Activated effector memory CD4-positive, alpha-beta T cell treated with Interleukin-2 at 50 U/mL for 16 hours (primary cell): ENCODE measurements around the gene MRPL32.

Source experiments
- DNase-seq: peaks from one replicate; pipeline ENCODE4 v3.0.0-alpha.2; 2020

The MRPL32 gene

DNA sequence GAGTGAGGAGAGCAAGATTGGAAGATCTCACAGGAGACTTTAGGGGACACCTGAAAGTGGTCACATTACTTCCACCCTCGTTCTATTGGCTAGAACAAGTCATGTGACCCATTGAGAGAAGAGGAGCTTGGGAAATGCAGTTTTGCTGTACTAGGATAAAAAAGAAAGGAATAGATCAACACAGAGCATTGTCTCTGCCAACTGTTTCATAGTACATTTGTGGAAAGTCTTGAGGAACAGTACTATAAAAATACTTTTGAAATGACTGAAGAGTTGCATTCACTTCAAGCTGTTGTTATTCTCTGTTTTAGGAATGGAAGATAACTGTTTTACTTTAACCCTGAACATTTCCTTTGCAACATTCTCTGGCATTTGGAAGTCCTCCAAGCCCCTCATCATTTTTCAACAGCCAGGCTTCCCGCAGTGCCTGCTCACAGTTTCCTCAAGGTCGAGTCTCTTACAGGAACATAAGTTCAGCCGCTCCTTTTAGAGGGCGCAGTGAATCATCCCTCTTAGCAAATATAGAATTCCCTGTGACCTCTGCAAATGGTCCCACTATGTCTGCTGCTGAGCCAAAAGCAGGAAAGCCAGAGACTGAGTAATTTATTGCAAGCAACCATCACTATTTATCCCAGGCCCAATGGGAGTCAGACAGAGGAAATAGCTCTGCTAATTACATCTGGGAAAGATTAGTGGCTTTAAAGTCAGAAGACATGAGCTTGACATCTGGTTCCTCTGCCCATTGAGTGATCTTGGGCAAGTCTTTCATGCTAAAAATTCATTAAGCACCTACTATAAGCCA, 40.7 kb downstream of the MRPL32 start:
- DNase-seq = no peak

DNA sequence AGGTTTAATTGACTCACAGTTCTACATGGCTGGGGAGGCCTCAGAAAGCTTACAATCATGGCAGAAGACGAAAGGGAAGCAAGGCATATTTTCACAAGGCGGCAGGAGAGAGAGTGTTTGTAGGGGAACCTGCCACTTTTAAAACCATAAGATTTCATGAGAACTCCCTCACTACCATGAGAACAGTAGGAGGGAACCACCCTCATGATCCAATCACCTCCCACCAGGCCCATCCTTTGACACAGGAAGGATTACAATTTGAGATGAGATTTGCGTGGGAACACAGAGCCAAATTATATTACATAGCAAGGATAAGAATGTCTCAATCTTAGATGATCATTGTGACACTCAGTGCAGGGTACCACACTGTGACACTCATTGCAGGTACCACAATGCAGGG, 44.2 kb downstream of the MRPL32 start:
- no peak for DNase-seq

DNA sequence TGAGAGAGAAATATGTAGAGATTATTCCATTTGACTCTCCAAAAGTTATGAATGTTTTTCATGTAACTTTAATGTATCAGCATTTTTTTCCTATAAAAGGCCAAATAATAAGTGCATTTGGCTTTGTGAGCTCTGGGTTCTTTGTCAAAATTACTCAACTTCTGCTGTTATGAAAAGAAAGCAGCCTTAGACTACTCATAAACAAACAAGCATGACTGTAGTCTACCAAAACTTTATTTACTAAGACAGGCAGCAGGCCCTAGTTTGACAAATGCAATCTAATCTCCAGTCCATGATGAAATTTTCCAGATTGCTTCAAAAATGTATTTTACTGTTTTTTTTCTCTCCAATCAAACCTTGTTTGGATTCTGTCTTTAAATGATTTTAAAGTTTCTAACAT, 46.3 kb downstream of the MRPL32 start:
- no peak for DNase-seq

DNA sequence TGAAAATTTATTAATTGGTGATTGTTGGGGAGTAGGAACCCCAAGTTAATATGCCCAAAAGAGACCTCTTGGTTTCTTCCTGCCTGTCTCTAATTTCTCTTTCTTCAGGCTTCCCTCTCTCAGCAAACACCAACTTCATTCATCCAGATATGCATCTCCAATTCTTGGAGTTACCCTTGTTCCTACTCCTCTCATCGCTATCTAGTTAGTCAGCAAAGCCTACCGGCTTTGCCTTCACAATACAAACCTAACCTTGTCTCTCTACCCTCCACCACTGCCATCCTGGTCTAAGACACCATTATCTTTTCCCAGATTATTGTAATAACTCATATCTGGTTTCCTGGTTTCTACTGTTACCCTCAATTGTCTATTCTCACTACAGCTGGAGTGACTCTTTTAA, 47.9 kb downstream of the MRPL32 start:
- no peak for DNase-seq

DNA sequence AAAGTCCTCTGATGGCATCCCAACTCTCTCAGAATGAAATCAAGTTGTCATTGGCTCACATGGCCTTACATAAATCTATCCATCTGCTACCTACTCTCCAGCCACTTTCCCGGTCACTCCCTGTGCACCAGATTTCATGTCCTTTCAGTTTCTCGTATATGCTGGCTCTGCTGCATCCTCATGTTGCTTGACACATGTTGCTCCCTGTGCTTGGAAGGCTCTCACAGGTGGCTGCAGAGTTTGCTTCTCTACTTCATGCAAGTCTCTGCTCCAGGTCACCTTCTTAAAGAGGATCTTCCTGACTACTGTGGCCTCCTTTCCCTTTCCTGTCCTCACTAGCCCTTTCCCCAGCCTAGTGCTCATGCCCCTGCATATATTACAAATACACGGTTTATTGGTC, 48.3 kb downstream of the MRPL32 start:
- DNase-seq = no peak

DNA sequence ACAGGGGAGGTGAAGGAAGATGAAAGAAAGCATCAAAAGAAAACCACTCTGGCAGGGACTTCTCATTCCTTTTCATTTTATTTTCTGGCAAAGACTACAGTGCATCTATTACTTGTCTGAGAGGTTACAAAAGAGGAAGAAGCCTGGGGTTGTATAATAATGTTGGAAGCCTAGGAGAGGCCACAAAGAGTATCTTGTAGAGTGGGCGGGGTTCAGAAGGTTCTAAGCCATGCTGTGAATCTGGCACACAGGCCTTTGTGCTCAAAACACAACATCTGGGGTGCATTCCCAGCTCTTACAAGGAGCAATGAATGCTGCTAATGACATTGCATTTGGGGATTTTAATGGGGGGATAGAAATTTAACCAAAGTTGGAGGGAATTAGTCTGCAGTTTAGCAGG, 49.4 kb downstream of the MRPL32 start:
- DNase-seq = no peak

DNA sequence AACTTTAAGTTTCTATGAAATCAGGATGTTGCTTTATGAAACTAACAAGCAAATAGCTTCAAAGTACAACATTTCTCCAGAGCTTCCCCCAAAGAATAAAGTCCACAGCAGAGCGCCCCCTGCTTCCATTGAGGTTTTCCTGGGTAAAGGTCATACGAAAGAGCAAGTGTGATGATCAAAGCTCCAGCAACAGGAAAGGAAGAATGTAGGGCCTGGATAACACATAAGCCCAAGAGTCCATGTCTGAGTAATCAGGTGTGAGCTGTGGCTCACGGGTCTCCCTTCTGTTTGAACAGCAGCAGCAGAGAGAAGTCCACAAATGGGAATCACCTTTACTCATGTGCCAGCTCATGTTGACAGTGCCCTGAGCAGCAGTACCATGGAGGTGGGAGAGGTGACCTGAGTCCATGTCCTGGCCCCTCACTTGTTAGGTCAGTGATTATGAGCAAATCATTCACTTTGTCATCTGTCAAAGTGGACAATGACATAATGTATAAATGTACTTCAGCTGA, 50.5 kb downstream of the MRPL32 start:
- DNase-seq = no peak

DNA sequence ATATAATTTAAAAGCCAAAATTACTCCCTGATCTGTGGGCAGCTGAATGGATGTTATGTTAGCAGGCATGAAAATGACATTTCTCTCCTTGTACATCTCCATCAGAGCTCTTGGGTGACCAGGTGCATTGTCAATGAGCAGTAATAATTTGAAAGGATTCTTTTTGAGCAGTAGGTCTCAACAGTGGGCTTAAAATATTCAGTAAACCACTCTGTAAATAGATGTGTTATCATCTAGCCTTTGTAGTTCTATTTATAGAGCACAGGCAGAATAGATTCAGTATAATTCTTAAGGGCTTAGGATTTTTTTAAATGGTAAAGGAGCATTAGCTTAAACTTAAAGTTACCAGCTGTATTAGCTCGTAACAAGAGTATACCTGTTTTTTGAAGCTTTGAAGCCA, 52.0 kb downstream of the MRPL32 start:
- DNase-seq = no peak

DNA sequence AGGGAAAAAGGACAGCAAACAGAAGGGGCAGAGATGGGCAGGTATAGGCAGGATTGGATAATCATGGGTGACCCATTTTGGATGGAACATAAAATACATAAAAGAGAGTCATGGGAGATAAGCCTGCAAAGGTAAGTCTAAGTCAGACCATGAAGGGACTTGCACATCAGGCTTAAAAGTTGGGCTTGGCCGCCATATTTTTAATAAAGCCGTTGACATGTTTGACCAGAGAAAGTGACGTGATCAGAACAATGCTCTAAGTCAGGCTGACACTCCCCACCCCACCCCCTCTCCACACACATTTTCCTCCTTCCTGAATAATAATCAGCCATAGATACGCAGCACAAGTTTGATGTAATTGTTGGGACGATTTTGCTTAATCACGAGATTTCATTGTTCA, 54.0 kb downstream of the MRPL32 start:
- no peak for DNase-seq

DNA sequence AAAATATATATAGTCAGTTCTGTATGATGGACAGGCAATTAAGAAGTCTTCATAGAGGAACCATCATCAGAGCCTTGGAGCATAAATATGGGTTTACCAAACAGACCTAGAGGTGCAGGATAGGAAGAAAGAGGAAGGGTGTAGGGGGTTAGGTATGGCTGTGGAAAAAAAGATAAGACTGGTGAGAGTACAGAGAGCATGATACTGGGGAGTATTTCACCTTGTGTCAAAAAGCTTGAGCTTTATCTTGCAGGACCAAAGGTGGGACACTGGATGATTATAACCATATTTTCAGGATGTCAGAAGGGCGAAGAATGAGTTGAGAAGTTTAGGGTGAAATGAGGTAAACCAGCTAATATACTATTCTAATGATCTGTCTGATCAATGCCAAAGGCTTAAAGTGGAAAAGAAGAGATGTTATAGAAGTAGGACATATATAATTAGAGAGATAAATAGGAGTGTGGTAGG, 54.6 kb downstream of the MRPL32 start:
- DNase-seq = no peak
